Dendritic cell treated with granulocyte-macrophage colony-stimulating factor and Interleukin-4, amounts not matched to agents 40 ng/mL and 50 ng/mL, for 4 days (primary cell): ENCODE measurements around the gene LILRA2.
"Not testable (repeated sequence)": the region's sequence is repeated elsewhere in the genome, so short reads cannot be mapped to it uniquely, and the experiment has no call there.

Experiments used
- H3K27ac Mint-ChIP-seq: one replicate; pipeline ENCODE4 v1.8.0; 2022; ENCODE audit warnings: mild to moderate bottlenecking, mixed read lengths
- H3K27me3 Mint-ChIP-seq: one replicate; pipeline ENCODE4 v1.8.0; 2022; ENCODE audit warnings: mild to moderate bottlenecking, mixed read lengths
- H3K36me3 Mint-ChIP-seq: one replicate; pipeline ENCODE4 v1.8.0; 2022; ENCODE audit warnings: low read depth, mixed read lengths
- H3K4me1 Mint-ChIP-seq: one replicate; pipeline ENCODE4 v1.8.0; 2022; ENCODE audit warnings: low read depth, mixed read lengths
- H3K4me3 Mint-ChIP-seq: one replicate; pipeline ENCODE4 v1.8.0; 2022; ENCODE audit warnings: mild to moderate bottlenecking, moderate library complexity, mixed read lengths
- H3K9me3 Mint-ChIP-seq: one replicate; pipeline ENCODE4 v1.8.0; 2022; ENCODE audit warnings: mixed read lengths
- intact Hi-C: fragments of 100-400 bp; cut with micrococcal nuclease; formaldehyde crosslinking; loops from one replicate; pipeline ENCODE4 v1.15.0; 2022

LILRA2 gene

GRCh38 chr19:54608205-54608604 is 34.6 kb downstream of the LILRA2 start:
- Mint-ChIP-seq H3K4me1 (peaks cover 75% of the 10 kb centered on the region), H3K36me3 (no peaks in the 10 kb centered on the region), H3K4me3 (no peak overlapping the region), H3K9me3 (peaks cover 8% of the 10 kb centered on the region), H3K27ac (peak overlapping the region; percentile 83), H3K27me3 (peaks cover 7% of the 10 kb centered on the region)
- intact Hi-C loops = loop anchor here (5.0 kb wide), 2 partner anchors 34 to 36 kb away; partner anchors contain the start of gene LILRA2

GRCh38 chr19:54608792-54609191 is 35.2 kb downstream of the LILRA2 start:
- H3K4me1 Mint-ChIP-seq = peaks cover 80% of the 10 kb centered on the region
- H3K36me3 Mint-ChIP-seq = no peaks in the 10 kb centered on the region
- H3K27ac Mint-ChIP-seq = peak overlapping the region; percentile 83
- peaks cover 7% of the 10 kb centered on the region for H3K27me3 Mint-ChIP-seq
- peaks cover 8% of the 10 kb centered on the region for H3K9me3 Mint-ChIP-seq
- intact Hi-C loops = loop anchor here (5.0 kb wide), 2 partner anchors 34 to 36 kb away; partner anchors contain the start of gene LILRA2
- peak overlapping the region; percentile 20 for H3K4me3 Mint-ChIP-seq

GRCh38 chr19:54609356-54609791 is 35.8 kb downstream of the LILRA2 start:
- intact Hi-C loops = loop anchor here (5.0 kb wide), 2 partner anchors 33 to 37 kb away; partner anchors contain the start of gene LILRA2
- no peak overlapping the region for H3K27ac Mint-ChIP-seq

GRCh38 chr19:54612428-54612827 is 38.8 kb downstream of the LILRA2 start:
- intact Hi-C loops = no loop called here
- no peaks in the 10 kb centered on the region for H3K36me3 Mint-ChIP-seq
- H3K27ac Mint-ChIP-seq = no peak overlapping the region
- peak overlapping the region; percentile 17 for H3K4me3 Mint-ChIP-seq
- peaks cover 7% of the 10 kb centered on the region for H3K27me3 Mint-ChIP-seq
- H3K9me3 Mint-ChIP-seq = no peaks in the 10 kb centered on the region
- H3K4me1 Mint-ChIP-seq = peaks cover 90% of the 10 kb centered on the region

More at GRCh38 chr19:54609356-54609791, 35.8 kb downstream of the LILRA2 start:
- peaks cover 8% of the 10 kb centered on the region for H3K9me3 Mint-ChIP-seq
- H3K4me3 Mint-ChIP-seq = no peak overlapping the region
- peaks cover 7% of the 10 kb centered on the region for H3K27me3 Mint-ChIP-seq
- peaks cover 86% of the 10 kb centered on the region for H3K4me1 Mint-ChIP-seq
- H3K36me3 Mint-ChIP-seq = no peaks in the 10 kb centered on the region

GRCh38 chr19:54614726-54615125 is 41.1 kb downstream of the LILRA2 start:
- no peaks in the 10 kb centered on the region for H3K9me3 Mint-ChIP-seq
- peaks cover 6% of the 10 kb centered on the region for H3K27me3 Mint-ChIP-seq
- H3K36me3 Mint-ChIP-seq = no peaks in the 10 kb centered on the region
- no peak overlapping the region for H3K4me3 Mint-ChIP-seq
- no peak overlapping the region for H3K27ac Mint-ChIP-seq
- peaks cover 72% of the 10 kb centered on the region for H3K4me1 Mint-ChIP-seq
- intact Hi-C loops = no loop called here

GRCh38 chr19:54616057-54616456 is 42.5 kb downstream of the LILRA2 start:
- Mint-ChIP-seq H3K27me3 (peaks cover 2% of the 10 kb centered on the region), H3K9me3 (no peaks in the 10 kb centered on the region), H3K27ac (peak overlapping the region; percentile 75), H3K36me3 (no peaks in the 10 kb centered on the region), H3K4me3 (no peak overlapping the region), H3K4me1 (peaks cover 62% of the 10 kb centered on the region)
- intact Hi-C loops = no loop called here

GRCh38 chr19:54616821-54617560 is 43.4 kb downstream of the LILRA2 start:
- H3K9me3 Mint-ChIP-seq = no peaks in the 10 kb centered on the region
- H3K4me3 Mint-ChIP-seq = peak overlapping the region; percentile 70
- no peaks in the 10 kb centered on the region for H3K36me3 Mint-ChIP-seq
- intact Hi-C loops = no loop called here
- no peaks in the 10 kb centered on the region for H3K27me3 Mint-ChIP-seq
- peaks cover 64% of the 10 kb centered on the region for H3K4me1 Mint-ChIP-seq
- H3K27ac Mint-ChIP-seq = peak overlapping the region; percentile 75

- no peaks in the 10 kb centered on the region for H3K36me3 Mint-ChIP-seq
- intact Hi-C loops = no loop called here
These were observed 46.9 kb downstream of the LILRA2 start for GRCh38 chr19:54620464-54620863.

GRCh38 chr19:54622431-54622830 is 48.8 kb downstream of the LILRA2 start:
- Mint-ChIP-seq H3K36me3 (no peaks in the 10 kb centered on the region), H3K4me1 (peaks cover 58% of the 10 kb centered on the region), H3K27me3 (peaks cover 6% of the 10 kb centered on the region), H3K4me3 (peak overlapping the region; percentile 45), H3K9me3 (no peaks in the 10 kb centered on the region), H3K27ac (peak overlapping the region; percentile 26)
- intact Hi-C loops = no loop called here

More at GRCh38 chr19:54620464-54620863, 46.9 kb downstream of the LILRA2 start:
- no peaks in the 10 kb centered on the region for H3K9me3 Mint-ChIP-seq
- H3K27ac Mint-ChIP-seq = no peak overlapping the region
- H3K27me3 Mint-ChIP-seq = peaks cover under 1% of the 10 kb centered on the region
- peaks cover 68% of the 10 kb centered on the region for H3K4me1 Mint-ChIP-seq
- no peak overlapping the region for H3K4me3 Mint-ChIP-seq

- H3K27me3 Mint-ChIP-seq, H3K36me3 Mint-ChIP-seq, H3K4me3 Mint-ChIP-seq, intact Hi-C loops, H3K9me3 Mint-ChIP-seq: not testable (repeated sequence)
- Mint-ChIP-seq H3K4me1 (peaks cover 71% of the 10 kb centered on the region), H3K27ac (peak overlapping the region; percentile 48)
These were observed 50.6 kb downstream of the LILRA2 start for GRCh38 chr19:54624234-54624633.

GRCh38 chr19:54624934-54625730 is 51.5 kb downstream of the LILRA2 start:
- Mint-ChIP-seq H3K27ac (peak overlapping the region; percentile 48), H3K4me1 (peaks cover 80% of the 10 kb centered on the region)
- H3K4me3 Mint-ChIP-seq, intact Hi-C loops, H3K9me3 Mint-ChIP-seq, H3K36me3 Mint-ChIP-seq, H3K27me3 Mint-ChIP-seq: not testable (repeated sequence)

- intact Hi-C loops = no loop called here
- Mint-ChIP-seq H3K27ac (no peak overlapping the region), H3K9me3 (no peaks in the 10 kb centered on the region), H3K36me3 (peaks cover 16% of the 10 kb centered on the region), H3K27me3 (peaks cover 6% of the 10 kb centered on the region), H3K4me3 (no peak overlapping the region), H3K4me1 (peaks cover 90% of the 10 kb centered on the region)
These were observed 53.2 kb downstream of the LILRA2 start for GRCh38 chr19:54626757-54627156.

- Mint-ChIP-seq H3K36me3 (peaks cover 27% of the 10 kb centered on the region), H3K4me1 (peaks cover 90% of the 10 kb centered on the region)
- H3K4me3 Mint-ChIP-seq, H3K9me3 Mint-ChIP-seq, H3K27ac Mint-ChIP-seq, H3K27me3 Mint-ChIP-seq, intact Hi-C loops: not testable (repeated sequence)
These were observed 54.3 kb downstream of the LILRA2 start for GRCh38 chr19:54627912-54628311.

- peak within 1 kb of the TSS; percentile 97 for H3K4me3 Mint-ChIP-seq
- peak within 1 kb of the TSS; percentile 91 for H3K27ac Mint-ChIP-seq
- H3K9me3 Mint-ChIP-seq, H3K27me3 Mint-ChIP-seq, intact Hi-C loops: not testable (repeated sequence)
- H3K36me3 Mint-ChIP-seq = peaks cover 51% of the 10 kb centered on the region
- H3K4me1 Mint-ChIP-seq = peaks cover 87% of the 10 kb centered on the region
These were observed 56.7 kb downstream of the LILRA2 start, which contains the start of gene LILRB1 for GRCh38 chr19:54630262-54630661. TSS of gene LILRB1 (plus strand) at chr19:54630484. CDS start at chr19:54631074, 590 bp downstream.
